Esophagus (tissue), 2 donors: ENCODE data around the gene LPCAT4. TPM values are rescaled to one million over a fixed set of nuclear protein-coding genes. Genes with fewer than 3 reads are reported as not detected.
"Not testable (repeated sequence)": the region's sequence is repeated elsewhere in the genome, so short reads cannot be mapped to it uniquely, and the experiment has no call there.

Source experiments
- H3K27ac ChIP-seq, 2 donors: one replicate each; pipeline ENCODE4 v1.5.1; 2013; ENCODE audit warnings: low read depth in 2 of 2, mild to moderate bottlenecking in 2 of 2, inconsistent platforms in 1 of 2, low read length in 1 of 2, moderate library complexity in 1 of 2
- H3K27me3 ChIP-seq, 2 donors: one replicate each; pipeline ENCODE4 v1.6.1; 2013; ENCODE audit warnings: low read length in 2 of 2, control low read depth in 1 of 2, mild to moderate bottlenecking in 1 of 2; ENCODE audit not compliant: insufficient read depth in 2 of 2, control insufficient read depth in 1 of 2
- H3K36me3 ChIP-seq, 2 donors: one replicate each; pipeline ENCODE4 v1.6.1; 2013; ENCODE audit warnings: low read length in 1 of 2; ENCODE audit not compliant: control insufficient read depth in 2 of 2, insufficient read depth in 2 of 2
- H3K4me1 ChIP-seq, 2 donors: one replicate each; pipeline ENCODE4 v1.6.1; 2013; ENCODE audit warnings: low read length in 1 of 2; ENCODE audit not compliant: control insufficient read depth in 2 of 2, insufficient read depth in 2 of 2
- H3K4me3 ChIP-seq, 2 donors: one replicate each; pipeline ENCODE4 v1.5.1; 2013; ENCODE audit warnings: low read length in 2 of 2, mild to moderate bottlenecking in 2 of 2, low read depth in 1 of 2, moderate library complexity in 1 of 2
- H3K9me3 ChIP-seq, 2 donors: one replicate each; pipeline ENCODE4 v1.6.1; 2013; ENCODE audit warnings: mild to moderate bottlenecking in 2 of 2, low read depth in 1 of 2, low read length in 1 of 2, moderate library complexity in 1 of 2; ENCODE audit not compliant: control insufficient read depth in 2 of 2, insufficient read depth in 1 of 2
- WGBS, 2 donors: extraction: QIAGEN DNeasy Blood & Tissue Kit; methylation state at CpG; one replicate each; pipeline ENCODE4 v1.1.7; 2013; 5-methylcytosine and 5-hydroxymethylcytosine counted together
- polyA plus RNA-seq, 2 donors: library from polyadenylated mRNA; stranded (reverse); fragments of 200-250 nt; gene quantifications; one replicate each; pipeline ENCODE4 v1.2.3, GENCODE V29; 2013
- donor health status: healthy with polysubstance abuse.
- donor health status: Bipolar disorder and iron deficiency.

LPCAT4 gene
- polyA plus RNA-seq, 2 donors, result 45.6 to 125 TPM

DNA sequence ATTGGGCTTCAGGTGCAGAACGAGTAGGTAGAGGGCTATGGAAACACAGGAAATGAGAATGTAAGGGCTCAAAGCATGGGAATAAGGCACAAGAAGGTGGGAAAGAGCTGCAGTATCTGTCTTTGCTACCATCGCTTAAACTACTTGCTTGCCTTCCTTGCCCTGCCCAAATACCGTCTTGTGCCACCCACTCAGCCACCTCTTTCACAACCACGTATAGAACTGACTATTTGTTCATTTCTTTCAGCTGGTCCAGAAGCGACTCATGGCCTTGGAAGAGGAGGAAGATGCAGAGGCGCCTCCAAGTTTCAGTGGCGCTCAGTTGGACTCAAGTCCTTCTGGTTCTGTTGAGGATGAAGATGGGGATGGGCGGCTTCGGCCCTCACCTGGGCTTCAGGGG lies 11.8 kb downstream of the LPCAT4 start:
- Histone ChIP-seq H3K36me3 (peaks cover 11 to 22% of the 10 kb centered on the region in 2 donors), H3K27me3 (no peaks in the 10 kb centered on the region), H3K27ac (no peak overlapping the region), H3K4me1 (peaks cover 3% of the 10 kb centered on the region in 2 donors), H3K4me3 (no peak overlapping the region), H3K9me3 (no peaks in the 10 kb centered on the region)
- 84 to 86% methylated on average over 9 of the region's 9 CpGs for WGBS, 2 donors

- WGBS, 2 donors, result 93 to 95% methylated on average over 7 of the region's 7 CpGs
- no peaks in the 10 kb centered on the region for H3K9me3 ChIP-seq
- H3K27ac ChIP-seq, result no peak overlapping the region
- peaks cover 11 to 18% of the 10 kb centered on the region in 2 donors for H3K36me3 ChIP-seq
- no peaks in the 10 kb centered on the region for H3K4me1 ChIP-seq
- no peak overlapping the region for H3K4me3 ChIP-seq
- no peaks in the 10 kb centered on the region for H3K27me3 ChIP-seq
These were observed 12.7 kb downstream of the LPCAT4 start for GRCh38 chr15:34354286-34354685.

GRCh38 chr15:34353627-34354026 lies 13.4 kb downstream of the LPCAT4 start:
- Histone ChIP-seq H3K36me3 (peaks cover 11 to 16% of the 10 kb centered on the region in 2 donors), H3K9me3 (no peaks in the 10 kb centered on the region), H3K27ac (no peak overlapping the region), H3K4me1 (no peaks in the 10 kb centered on the region), H3K27me3 (no peaks in the 10 kb centered on the region), H3K4me3 (no peak overlapping the region)
- 74 to 78% methylated on average over 2 of the region's 2 CpGs for WGBS, 2 donors

- H3K36me3 ChIP-seq, result peaks cover 11 to 16% of the 10 kb centered on the region in 2 donors
- not testable (repeated sequence) for H3K9me3 ChIP-seq, H3K27ac ChIP-seq, H3K4me1 ChIP-seq, H3K27me3 ChIP-seq, H3K4me3 ChIP-seq
- WGBS, 2 donors, result 91 to 95% methylated on average over 12 of the region's 12 CpGs
These were observed 14.0 kb downstream of the LPCAT4 start for GRCh38 chr15:34352996-34353395.

DNA sequence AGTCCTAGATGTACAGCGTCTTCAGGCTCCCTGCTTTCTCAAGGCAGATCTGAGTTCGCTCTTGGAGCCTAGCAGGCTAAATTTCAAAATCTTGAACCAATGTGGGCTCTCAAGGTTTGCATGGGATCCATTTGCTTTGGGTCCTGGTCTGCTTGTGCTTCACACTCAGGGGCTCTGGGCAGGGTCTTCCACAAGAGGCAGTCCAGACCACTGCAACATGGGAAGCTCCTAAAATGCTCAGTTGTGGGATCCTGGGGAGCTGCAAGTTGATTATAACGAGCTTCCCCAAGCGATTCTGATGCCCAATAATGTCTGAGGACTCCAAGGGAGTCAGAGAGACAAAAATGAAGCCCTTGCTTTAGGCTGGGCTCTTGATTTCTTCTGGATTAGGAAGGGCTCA lies 17.2 kb downstream of the LPCAT4 start:
- WGBS, 2 donors, result 83 to 89% methylated on average over 4 of the region's 4 CpGs
- H3K36me3 ChIP-seq, result peaks cover 1 to 8% of the 10 kb centered on the region in 2 donors
- H3K27ac ChIP-seq, result no peak overlapping the region
- no peak overlapping the region for H3K4me3 ChIP-seq
- H3K27me3 ChIP-seq, result no peaks in the 10 kb centered on the region
- H3K4me1 ChIP-seq, result no peaks in the 10 kb centered on the region
- no peaks in the 10 kb centered on the region for H3K9me3 ChIP-seq

DNA sequence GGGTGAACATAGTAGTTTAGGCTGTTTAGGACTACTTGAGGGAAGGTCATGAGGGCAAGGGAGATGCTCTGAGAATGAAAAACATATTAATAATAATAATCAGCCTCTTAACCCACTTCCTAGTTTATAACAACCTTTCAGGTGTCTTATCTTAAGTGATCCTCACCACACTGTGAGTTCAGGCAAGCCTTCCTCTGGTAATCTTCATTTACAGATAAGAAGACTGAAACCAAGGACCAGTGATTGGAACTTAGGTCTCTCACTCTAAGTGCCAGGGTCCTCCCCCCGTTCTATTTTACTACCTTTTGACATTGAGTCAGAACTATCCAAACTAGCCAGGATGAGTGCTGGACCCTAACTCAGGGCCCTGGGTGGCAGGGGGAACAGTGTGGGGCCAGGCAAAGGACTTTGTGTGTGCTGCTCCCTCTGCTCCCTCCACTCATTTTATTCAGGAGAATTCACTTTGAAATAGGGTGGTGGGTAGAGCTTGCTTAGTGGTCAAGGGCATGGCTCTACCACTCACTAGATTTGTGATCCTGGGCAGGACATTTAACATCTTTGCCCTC lies 18.2 kb downstream of the LPCAT4 start:
- Histone ChIP-seq H3K27me3 (no peaks in the 10 kb centered on the region), H3K36me3 (peaks cover 0 to 2% of the 10 kb centered on the region in 2 donors), H3K27ac (no peak overlapping the region), H3K9me3 (no peaks in the 10 kb centered on the region), H3K4me3 (no peak overlapping the region), H3K4me1 (no peaks in the 10 kb centered on the region)
- WGBS, 2 donors, result 48 to 68% methylated on average over 1 of the region's 1 CpG

GRCh38 chr15:34347951-34348638 lies 18.9 kb downstream of the LPCAT4 start:
- H3K27ac ChIP-seq, result no peak overlapping the region
- H3K27me3 ChIP-seq, result no peaks in the 10 kb centered on the region
- no peaks in the 10 kb centered on the region for H3K4me1 ChIP-seq
- no peak overlapping the region for H3K4me3 ChIP-seq
- H3K9me3 ChIP-seq, result no peaks in the 10 kb centered on the region
- H3K36me3 ChIP-seq, result no peaks in the 10 kb centered on the region
- 80 to 86% methylated on average over 13 of the region's 13 CpGs for WGBS, 2 donors

- H3K27me3 ChIP-seq, result no peaks in the 10 kb centered on the region
- no peaks in the 10 kb centered on the region for H3K9me3 ChIP-seq
- WGBS, 2 donors, result 1 to 2% methylated on average over 38 of the region's 38 CpGs
- H3K27ac ChIP-seq, result peak within 1 kb of the TSS; percentile 91 to 99
- peak within 1 kb of the TSS; percentile 68 to 78 for H3K4me3 ChIP-seq
- H3K4me1 ChIP-seq, result peaks cover 0 to 3% of the 10 kb centered on the region in 2 donors
- H3K36me3 ChIP-seq, result peaks cover 0 to 3% of the 10 kb centered on the region in 2 donors
These were observed 24.0 kb downstream of the LPCAT4 start, which contains the start of the genes NOP10 and NUTM1 for GRCh38 chr15:34342737-34343575. Gene NOP10, minus strand, starts transcription at chr15:34343136. Its CDS starts 63 bp downstream, at chr15:34343073. Gene NUTM1, plus strand, starts transcription at chr15:34343315. Its CDS starts 382 bp downstream, at chr15:34343697.

GRCh38 chr15:34342213-34342736 lies 24.7 kb downstream of the LPCAT4 start:
- not testable (repeated sequence) for H3K27me3 ChIP-seq, H3K4me1 ChIP-seq, H3K9me3 ChIP-seq, H3K36me3 ChIP-seq
- Histone ChIP-seq H3K27ac (peak overlapping the region; percentile 91 to 99), H3K4me3 (peak overlapping the region; percentile 68 to 78)
- 35 to 38% methylated on average over 26 of the region's 26 CpGs for WGBS, 2 donors
